NCI-H2196 treated with DMSO at 0.1 percent for 48 hours (cell line): ENCODE results near the gene ETV1.

Experiments
- DNase-seq: peaks from one replicate; lab custom pipeline; 2025; ENCODE audit not compliant: unreplicated experiment; lab: John Stamatoyannopoulos, UW

The ETV1 gene

GRCh38 chr7:13987395-13987794, 2.1 kb downstream of the ETV1 start:
- no peak for DNase-seq

- no peak for DNase-seq
Observed at GRCh38 chr7:13986208-13986607, 3.3 kb downstream of the ETV1 start.

- DNase-seq: no peak
Observed at GRCh38 chr7:13984831-13985685, 4.4 kb downstream of the ETV1 start.

DNA sequence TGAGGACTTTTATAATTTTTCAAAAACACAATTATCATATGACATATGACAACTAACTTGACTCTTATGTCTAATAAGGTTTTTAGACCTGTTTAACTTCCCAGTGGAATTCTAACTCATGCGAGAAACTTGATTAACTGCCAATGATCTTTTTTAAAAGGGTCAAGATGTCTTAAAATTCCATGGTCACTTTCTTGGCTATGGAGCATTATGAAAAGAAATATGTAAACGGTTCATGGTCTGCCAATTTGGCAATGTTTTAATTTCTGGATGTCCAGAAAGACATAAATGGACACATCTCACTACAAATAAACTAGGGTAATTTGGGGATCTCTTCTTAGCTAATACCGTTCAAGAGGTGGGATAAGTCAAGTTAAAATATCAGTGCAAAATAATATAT, 5.4 kb downstream of the ETV1 start:
- DNase-seq: no peak

GRCh38 chr7:13982940-13983677, 6.4 kb downstream of the ETV1 start:
- DNase-seq: no peak

GRCh38 chr7:13981070-13981469, 8.4 kb downstream of the ETV1 start:
- peak; percentile 5 for DNase-seq

GRCh38 chr7:13980474-13980873, 9.0 kb downstream of the ETV1 start:
- no peak for DNase-seq

- DNase-seq: no peak
Observed at GRCh38 chr7:13979671-13980435, 9.6 kb downstream of the ETV1 start.

DNA sequence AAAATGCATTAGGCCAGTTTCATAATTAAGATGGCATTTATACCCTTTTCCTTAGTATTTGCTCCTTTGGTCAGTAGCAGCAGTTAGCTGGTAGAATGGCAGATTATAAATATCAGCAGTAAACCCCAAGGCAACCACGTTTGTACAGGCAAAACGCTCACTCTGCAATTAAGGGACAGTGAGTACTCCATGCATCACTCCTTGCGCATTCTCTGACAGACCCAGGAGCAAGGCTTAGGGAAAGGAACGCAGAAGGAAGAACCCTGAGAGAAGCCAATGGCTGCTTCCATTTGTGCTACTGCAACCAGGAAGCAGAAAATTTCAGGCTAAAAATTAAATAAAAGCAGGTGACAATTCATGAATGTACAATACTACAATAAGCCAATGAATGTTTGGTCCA, 12.9 kb downstream of the ETV1 start:
- DNase-seq: no peak

- no peak for DNase-seq
Observed at GRCh38 chr7:13965077-13965476, 24.4 kb downstream of the ETV1 start.

- DNase-seq: no peak
Observed at GRCh38 chr7:13963925-13964324, 25.5 kb downstream of the ETV1 start.

- no peak for DNase-seq
Observed at GRCh38 chr7:13955494-13955893, 34.0 kb downstream of the ETV1 start.

- DNase-seq: no peak
Observed at GRCh38 chr7:13953368-13953767, 36.1 kb downstream of the ETV1 start.

DNA sequence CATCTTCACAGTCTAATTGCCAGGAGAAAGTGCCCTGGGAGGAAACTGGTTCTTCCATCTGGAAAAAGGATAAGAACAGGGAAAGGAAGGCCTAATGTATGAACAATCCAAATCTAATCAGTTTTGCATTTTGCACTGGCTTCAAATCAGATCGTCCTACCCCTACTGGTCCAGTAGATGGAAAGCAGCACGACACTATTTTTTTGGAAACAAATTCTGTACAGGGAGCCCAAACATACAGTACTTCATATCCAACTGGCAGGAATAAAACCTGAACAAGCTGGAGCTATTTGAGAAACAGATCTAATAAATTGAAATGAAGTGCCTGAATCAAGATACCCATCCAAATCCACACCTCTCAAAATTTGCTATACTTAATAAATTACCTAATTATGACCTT, 36.5 kb downstream of the ETV1 start:
- no peak for DNase-seq

GRCh38 chr7:13949939-13950338, 39.5 kb downstream of the ETV1 start:
- no peak for DNase-seq

GRCh38 chr7:13949445-13949844, 40.0 kb downstream of the ETV1 start:
- no peak for DNase-seq

GRCh38 chr7:13948019-13948801, 41.3 kb downstream of the ETV1 start:
- DNase-seq: no peak

DNA sequence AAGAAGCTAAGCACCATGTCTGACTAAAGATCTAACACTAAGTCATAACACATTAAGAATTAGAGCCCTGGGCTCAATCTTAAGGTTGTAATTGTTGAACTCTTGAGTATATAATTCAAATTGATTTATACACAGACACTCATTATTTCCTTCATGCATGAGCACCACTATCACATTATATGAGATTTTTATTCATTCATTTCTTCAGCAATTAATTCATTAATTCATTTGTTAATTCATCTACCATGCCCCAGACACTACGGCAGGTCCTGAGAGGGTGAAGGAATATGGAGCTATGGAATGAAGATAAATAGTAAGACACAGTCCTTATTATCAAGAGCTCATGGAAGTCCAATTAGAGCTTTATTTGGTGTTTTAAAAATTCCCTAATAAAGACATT, 41.9 kb downstream of the ETV1 start:
- no peak for DNase-seq

DNA sequence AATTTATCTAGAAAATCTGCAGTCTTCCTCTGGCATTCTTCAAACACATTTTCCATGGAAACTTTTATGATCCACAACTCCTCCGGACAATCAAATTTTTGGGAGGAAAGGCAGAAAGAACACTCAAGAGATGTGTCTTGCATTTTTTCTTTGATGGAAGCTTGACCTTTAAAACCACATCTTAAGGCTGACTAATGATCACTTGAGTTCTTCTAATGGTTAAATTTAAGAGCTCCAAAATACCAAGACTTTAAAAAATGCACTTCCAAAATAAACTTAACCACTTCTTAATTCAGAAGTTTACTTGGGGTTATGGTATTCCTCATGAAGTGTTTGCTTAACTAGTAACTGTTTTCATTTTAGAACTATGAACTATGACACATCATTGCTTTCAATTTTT, 43.3 kb downstream of the ETV1 start:
- DNase-seq: no peak

GRCh38 chr7:13945670-13946069, 43.8 kb downstream of the ETV1 start:
- DNase-seq: no peak

GRCh38 chr7:13933536-13933935, 55.9 kb downstream of the ETV1 start:
- DNase-seq: no peak
